SK-N-SH treated with all-trans-retinoic acid at 6 μM for 48 hours (cell line): ENCODE measurements around the gene RFNG.

Experiments
- RARB ChIP-seq: fragments of 250-450 bp; sonication (Bioruptor Pico); IDR thresholded peaks from 2 replicates; pipeline ENCODE4 v1.8.0; 2021; ENCODE audit warnings: mild to moderate bottlenecking, moderate library complexity
- TCF4 ChIP-seq: fragments of 250-450 bp; sonication (Bioruptor Pico); IDR thresholded peaks from 2 replicates; pipeline ENCODE4 v1.8.0; 2021; ENCODE audit warnings: mild to moderate bottlenecking, moderate library complexity, borderline replicate concordance
- TOX ChIP-seq: fragments of 250-450 bp; sonication (Bioruptor Pico); IDR thresholded peaks from 2 replicates; pipeline ENCODE4 v1.8.0; 2021; ENCODE audit warnings: mild to moderate bottlenecking, moderate library complexity, borderline replicate concordance
- TSHZ2 ChIP-seq: fragments of 250-450 bp; sonication (Bioruptor Pico); IDR thresholded peaks from 2 replicates; pipeline ENCODE4 v1.5.0; 2020; ENCODE audit warnings: mild to moderate bottlenecking, moderate library complexity
- ZC3H10 ChIP-seq: fragments of 250-450 bp; sonication (Bioruptor Pico); IDR thresholded peaks from 2 replicates; pipeline ENCODE4 v1.5.1; 2021; ENCODE audit warnings: mild to moderate bottlenecking, moderate library complexity
- ZFP3 ChIP-seq: fragments of 250-450 bp; sonication (Bioruptor Pico); IDR thresholded peaks from 2 replicates; pipeline ENCODE4 v1.5.0; 2020; ENCODE audit warnings: mild to moderate bottlenecking, moderate library complexity
- ZFP30 ChIP-seq: fragments of 450-650 bp; formaldehyde crosslinking; IDR thresholded peaks from 2 replicates; pipeline ENCODE4 v1.5.0; 2022; ENCODE audit warnings: mild to moderate bottlenecking, moderate library complexity
- TF ChIP-seq, protein P1 (sequence below): fragments of 250-450 bp; sonication (Bioruptor Pico); IDR thresholded peaks from 2 replicates; pipeline ENCODE4 v1.8.0; 2020; ENCODE audit warnings: mild to moderate bottlenecking, moderate library complexity, borderline replicate concordance
- TF ChIP-seq, protein P2 (sequence below): fragments of 250-450 bp; sonication (Bioruptor Pico); IDR thresholded peaks from 2 replicates; pipeline ENCODE4 v1.5.1; 2020; ENCODE audit warnings: low read depth, mild to moderate bottlenecking, moderate library complexity

DNA sequence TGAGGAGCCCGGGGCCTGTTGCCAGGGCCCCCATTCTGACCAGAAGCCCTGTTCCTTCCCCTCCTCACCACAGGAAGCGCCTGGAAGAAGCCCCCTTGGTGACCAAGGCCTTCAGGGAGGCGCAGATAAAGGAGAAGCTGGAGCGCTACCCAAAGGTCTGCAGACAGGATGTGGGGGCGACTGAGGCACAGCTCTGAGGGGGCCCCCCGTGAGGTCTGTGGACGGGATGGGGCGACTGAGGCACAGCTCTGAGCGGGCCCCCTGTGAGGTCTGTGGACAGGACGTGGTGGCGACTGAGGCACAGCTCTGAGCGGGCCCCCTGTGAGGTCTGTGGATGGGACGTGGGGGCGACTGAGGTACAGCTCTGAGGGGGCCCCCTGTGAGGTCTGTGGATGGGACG is 42.2 kb downstream of the RFNG start:
- TF ChIP-seq ZFP30 (CRISPR knock-in tag): no peak
- TF ChIP-seq TCF4 (CRISPR knock-in tag): no peak
- TF ChIP-seq TOX (CRISPR knock-in tag): no peak
- TF ChIP-seq, protein P1, sequence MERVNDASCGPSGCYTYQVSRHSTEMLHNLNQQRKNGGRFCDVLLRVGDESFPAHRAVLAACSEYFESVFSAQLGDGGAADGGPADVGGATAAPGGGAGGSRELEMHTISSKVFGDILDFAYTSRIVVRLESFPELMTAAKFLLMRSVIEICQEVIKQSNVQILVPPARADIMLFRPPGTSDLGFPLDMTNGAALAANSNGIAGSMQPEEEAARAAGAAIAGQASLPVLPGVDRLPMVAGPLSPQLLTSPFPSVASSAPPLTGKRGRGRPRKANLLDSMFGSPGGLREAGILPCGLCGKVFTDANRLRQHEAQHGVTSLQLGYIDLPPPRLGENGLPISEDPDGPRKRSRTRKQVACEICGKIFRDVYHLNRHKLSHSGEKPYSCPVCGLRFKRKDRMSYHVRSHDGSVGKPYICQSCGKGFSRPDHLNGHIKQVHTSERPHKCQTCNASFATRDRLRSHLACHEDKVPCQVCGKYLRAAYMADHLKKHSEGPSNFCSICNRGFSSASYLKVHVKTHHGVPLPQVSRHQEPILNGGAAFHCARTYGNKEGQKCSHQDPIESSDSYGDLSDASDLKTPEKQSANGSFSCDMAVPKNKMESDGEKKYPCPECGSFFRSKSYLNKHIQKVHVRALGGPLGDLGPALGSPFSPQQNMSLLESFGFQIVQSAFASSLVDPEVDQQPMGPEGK (CRISPR knock-in tag): no peak
- TF ChIP-seq, protein P2, sequence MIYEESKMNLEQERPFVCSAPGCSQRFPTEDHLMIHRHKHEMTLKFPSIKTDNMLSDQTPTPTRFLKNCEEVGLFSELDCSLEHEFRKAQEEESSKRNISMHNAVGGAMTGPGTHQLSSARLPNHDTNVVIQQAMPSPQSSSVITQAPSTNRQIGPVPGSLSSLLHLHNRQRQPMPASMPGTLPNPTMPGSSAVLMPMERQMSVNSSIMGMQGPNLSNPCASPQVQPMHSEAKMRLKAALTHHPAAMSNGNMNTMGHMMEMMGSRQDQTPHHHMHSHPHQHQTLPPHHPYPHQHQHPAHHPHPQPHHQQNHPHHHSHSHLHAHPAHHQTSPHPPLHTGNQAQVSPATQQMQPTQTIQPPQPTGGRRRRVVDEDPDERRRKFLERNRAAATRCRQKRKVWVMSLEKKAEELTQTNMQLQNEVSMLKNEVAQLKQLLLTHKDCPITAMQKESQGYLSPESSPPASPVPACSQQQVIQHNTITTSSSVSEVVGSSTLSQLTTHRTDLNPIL (CRISPR knock-in tag): no peak
- no peak for TF ChIP-seq RARB
- no peak for TF ChIP-seq ZC3H10 (CRISPR knock-in tag)
- TF ChIP-seq ZFP3 (CRISPR knock-in tag): no peak
- TF ChIP-seq TSHZ2 (CRISPR knock-in tag): no peak
